ENCODE measurements around the gene ZNRF2. TPM values are rescaled to one million over a fixed set of nuclear protein-coding genes. Genes with fewer than 3 reads are reported as not detected.

The ZNRF2 gene
- total RNA-seq, 1 experiment from 2014 or later = 24.7 TPM

GRCh38 chr7:30245913-30246312, 38.5 kb upstream of the ZNRF2 start:
- Histone ChIP-seq H3K4me3 (no peak overlapping the region), H3K9me2 (ENCODE audit: insufficient read depth) (no peaks in the 10 kb centered on the region), H3K27me3 (ENCODE audit: insufficient read depth, low read depth) (no peaks in the 10 kb centered on the region), H3F3A (ENCODE audit: insufficient read depth, low read depth) (no peaks in the 10 kb centered on the region), H3K36me3 (ENCODE audit: low read depth) (no peaks in the 10 kb centered on the region), H3K27ac (no peak overlapping the region), H2AFZ (no peak overlapping the region), H3K4me1 (replicated peaks; ENCODE audit: insufficient read depth) (no peaks in the 10 kb centered on the region), H3K4me2 (no peak overlapping the region), H3K9me3 (ENCODE audit: insufficient read depth, low read depth) (no peaks in the 10 kb centered on the region), H3K79me2 (ENCODE audit: low read depth) (no peaks in the 10 kb centered on the region), H4K20me1 (ENCODE audit: insufficient read depth) (no peaks in the 10 kb centered on the region)
- POLR2A ChIA-PET (ENCODE audit: unreplicated experiment) = interaction anchor here (0.6 kb wide), 2 partner anchors 59 to 298 kb away, joined by 3 to 7 read pairs; no protein-coding TSS in a partner anchor
- no TSS peak for BruUV-seq (replicated peaks)
- CTCF ChIA-PET = no interaction called here
- TF ChIP-seq CTCF (conservative IDR thresholded peaks at IDR 0.05) (no peak), EZH2 (IDR thresholded peaks at IDR 0.05; ENCODE audit: low read depth) (no peak)
- DNase-seq = no peak
- intact Hi-C loops (cut with micrococcal nuclease; ENCODE audit: unreplicated experiment) = no loop called here

GRCh38 chr7:30246392-30246791, 38.0 kb upstream of the ZNRF2 start:
- Histone ChIP-seq H3K4me2 (no peak overlapping the region), H3K79me2 (ENCODE audit: low read depth) (no peaks in the 10 kb centered on the region), H3K27me3 (ENCODE audit: insufficient read depth, low read depth) (no peaks in the 10 kb centered on the region), H4K20me1 (ENCODE audit: insufficient read depth) (no peaks in the 10 kb centered on the region), H3K9me3 (ENCODE audit: insufficient read depth, low read depth) (no peaks in the 10 kb centered on the region), H3K4me1 (replicated peaks; ENCODE audit: insufficient read depth) (no peaks in the 10 kb centered on the region), H3K4me3 (no peak overlapping the region), H3F3A (ENCODE audit: insufficient read depth, low read depth) (no peaks in the 10 kb centered on the region), H3K36me3 (ENCODE audit: low read depth) (no peaks in the 10 kb centered on the region), H3K9me2 (ENCODE audit: insufficient read depth) (no peaks in the 10 kb centered on the region), H2AFZ (no peak overlapping the region), H3K27ac (no peak overlapping the region)
- no peak for TF ChIP-seq CTCF (conservative IDR thresholded peaks at IDR 0.05)
- no peak for TF ChIP-seq EZH2 (IDR thresholded peaks at IDR 0.05; ENCODE audit: low read depth)
- no peak for DNase-seq
- POLR2A ChIA-PET (ENCODE audit: unreplicated experiment) = interaction anchor here (0.6 kb wide), 1 partner anchor 298 kb away, joined by 7 read pairs; no protein-coding TSS in a partner anchor
- CTCF ChIA-PET = no interaction called here
- intact Hi-C loops (cut with micrococcal nuclease; ENCODE audit: unreplicated experiment) = no loop called here
- no TSS peak for BruUV-seq (replicated peaks)

- peaks cover 5% of the 10 kb centered on the region; the same call in 1 of the 2 replicates for H3F3A ChIP-seq (ENCODE audit: insufficient read depth, low read depth)
- no peak overlapping the region for H3K4me2 ChIP-seq
- H4K20me1 ChIP-seq (ENCODE audit: insufficient read depth) = no peaks in the 10 kb centered on the region
- H3K9me3 ChIP-seq (ENCODE audit: insufficient read depth, low read depth) = no peaks in the 10 kb centered on the region
- no peak overlapping the region for H2AFZ ChIP-seq
- H3K4me3 ChIP-seq = no peak overlapping the region
- no peaks in the 10 kb centered on the region for H3K27me3 ChIP-seq (ENCODE audit: insufficient read depth, low read depth)
- ChIA-PET CTCF (no interaction called here), POLR2A (ENCODE audit: unreplicated experiment) (no interaction called here)
- no peak overlapping the region for H3K27ac ChIP-seq
- H3K9me2 ChIP-seq (ENCODE audit: insufficient read depth) = no peaks in the 10 kb centered on the region
- H3K36me3 ChIP-seq (ENCODE audit: low read depth) = no peaks in the 10 kb centered on the region
- no peak for TF ChIP-seq CTCF (conservative IDR thresholded peaks at IDR 0.05)
- H3K79me2 ChIP-seq (ENCODE audit: low read depth) = no peaks in the 10 kb centered on the region
- BruUV-seq (replicated peaks) = no TSS peak
- peaks cover 8% of the 10 kb centered on the region for H3K4me1 ChIP-seq (replicated peaks; ENCODE audit: insufficient read depth)
- DNase-seq = no peak
- intact Hi-C loops (cut with micrococcal nuclease; ENCODE audit: unreplicated experiment) = no loop called here
Observed at GRCh38 chr7:30247541-30248401, 36.6 kb upstream of the ZNRF2 start.

Data from PC-9 (cell line).